Smooth muscle cell (in vitro differentiated cells): ENCODE results near the gene HCRT. TPM values are rescaled to one million over a fixed set of nuclear protein-coding genes. Genes with fewer than 3 reads are reported as not detected.

Experiments used
- DNase-seq: peaks from one replicate; lab custom pipeline; 2025; ENCODE audit not compliant: unreplicated experiment; lab: John Stamatoyannopoulos, UW
- H2AFZ ChIP-seq: fragments of 200-600 bp; sonication (generic); 2 replicates; pipeline ENCODE4 v1.6.0; 2016; ENCODE audit warnings: antibody characterized with exemption, low read depth, mild to moderate bottlenecking
- H3F3A ChIP-seq: fragments of 200-600 bp; sonication (generic); 2 replicates; pipeline ENCODE4 v1.6.0; 2017; ENCODE audit warnings: antibody characterized with exemption, low read depth
- H3K27ac ChIP-seq: fragments of 200-600 bp; sonication (generic); 2 replicates; pipeline ENCODE4 v1.5.1; 2016; ENCODE audit warnings: low read depth, mild to moderate bottlenecking
- H3K27me3 ChIP-seq: fragments of 200-600 bp; sonication (generic); 2 replicates; pipeline ENCODE4 v1.6.1; 2016; ENCODE audit warnings: low read depth, mild to moderate bottlenecking
- H3K36me3 ChIP-seq: fragments of 200-600 bp; sonication (generic); 2 replicates; pipeline ENCODE4 v1.5.1; 2016; ENCODE audit warnings: low read depth
- H3K4me1 ChIP-seq: fragments of 200-600 bp; sonication (generic); 2 replicates; pipeline ENCODE4 v1.5.1; 2016; ENCODE audit warnings: low read depth
- H3K4me2 ChIP-seq: fragments of 200-600 bp; sonication (generic); 2 replicates; pipeline ENCODE4 v1.6.0; 2016; ENCODE audit warnings: mild to moderate bottlenecking
- H3K4me3 ChIP-seq: fragments of 200-600 bp; sonication (generic); 2 replicates; pipeline ENCODE4 v1.5.1; 2016; ENCODE audit warnings: mild to moderate bottlenecking
- H3K79me2 ChIP-seq: fragments of 200-600 bp; sonication (generic); 2 replicates; pipeline ENCODE4 v1.6.0; 2016; ENCODE audit warnings: low read depth, mild to moderate bottlenecking
- H3K9ac ChIP-seq: fragments of 200-600 bp; sonication (generic); 2 replicates; pipeline ENCODE4 v1.6.0; 2016; ENCODE audit warnings: low read depth
- H3K9me3 ChIP-seq: fragments of 200-600 bp; sonication (generic); replicated peaks from 2 replicates; pipeline ENCODE4 v1.5.1; 2016; ENCODE audit warnings: low read depth
- H4K20me1 ChIP-seq: fragments of 200-600 bp; sonication (generic); 2 replicates; pipeline ENCODE4 v1.6.0; 2016; ENCODE audit warnings: low read depth
- WGBS: methylation state at CpG from one replicate; pipeline ENCODE4 v1.1.7; 2016; ENCODE audit warnings: low lambda C conversion rate; 5-methylcytosine and 5-hydroxymethylcytosine counted together
- polyA plus RNA-seq: library from polyadenylated mRNA; unstranded; fragments of >200 nt; fragmentation: Nextera tagmentation; extraction: Ambion mirVana; gene quantifications from 2 replicates; pipeline ENCODE4 v1.2.1, GENCODE V29; 2016
- total RNA-seq: library from RNA; depleted of rRNA; stranded (reverse); fragments of >200 nt; gene quantifications from 2 replicates; pipeline ENCODE4 v1.2.3, GENCODE V29; 2014
- TF ChIP-seq, protein P1 (sequence below): fragments of 200-600 bp; sonication (generic); IDR thresholded peaks from 2 replicates; pipeline ENCODE4 v1.5.1; 2017; ENCODE audit warnings: borderline replicate concordance, mild to moderate bottlenecking, antibody characterized with exemption; ENCODE audit not compliant: insufficient read depth, poor library complexity, severe bottlenecking

The HCRT gene
- total and polyA plus RNA-seq, 2 experiments from 2014 or later = not detected

DNA sequence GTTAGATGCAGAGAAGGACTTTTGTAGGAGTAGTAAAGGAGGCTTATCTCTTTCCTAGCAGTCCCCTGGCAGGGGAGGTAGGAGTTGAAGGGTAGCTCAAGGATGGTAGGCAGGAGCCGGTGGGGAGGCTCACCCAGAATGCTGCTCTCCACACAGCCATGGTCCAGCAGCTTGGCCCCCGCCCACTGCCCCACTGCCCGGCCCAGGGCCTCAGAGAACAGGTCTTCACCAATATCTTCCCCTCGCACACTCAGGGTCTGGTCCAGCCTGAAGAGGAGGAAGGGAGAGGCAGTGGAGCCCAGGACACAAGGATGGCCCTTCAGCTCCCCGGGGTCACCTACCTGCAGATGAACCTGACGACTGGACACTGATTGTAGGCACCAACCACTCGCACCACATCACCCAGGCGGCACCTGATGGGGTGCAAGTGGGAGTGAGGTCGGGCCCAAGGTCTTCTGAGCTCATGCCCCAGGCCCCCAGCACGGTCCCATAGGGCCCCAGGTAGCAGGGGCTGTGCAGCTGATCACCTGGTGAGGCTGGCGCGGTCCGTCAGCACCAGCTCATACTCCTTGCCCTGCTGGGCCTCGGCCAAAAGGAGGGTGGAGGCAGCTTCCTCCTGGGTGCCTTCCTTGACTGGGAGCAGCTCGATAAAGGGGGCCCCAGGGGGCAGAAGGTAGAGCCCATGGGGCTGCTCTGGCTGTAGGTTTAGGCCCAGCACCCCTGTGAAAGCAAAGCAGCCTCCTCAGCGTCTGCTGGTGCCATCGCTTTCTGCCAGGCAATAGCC, 5.4 kb upstream of the HCRT start:
- no peak for DNase-seq
- no peaks in the 10 kb centered on the region for H3K27me3 ChIP-seq
- no peaks in the 10 kb centered on the region for H4K20me1 ChIP-seq
- no peak overlapping the region for H3K9ac ChIP-seq
- H3K4me3 ChIP-seq = no peak overlapping the region
- H3K36me3 ChIP-seq = no peaks in the 10 kb centered on the region
- TF ChIP-seq, protein P1, sequence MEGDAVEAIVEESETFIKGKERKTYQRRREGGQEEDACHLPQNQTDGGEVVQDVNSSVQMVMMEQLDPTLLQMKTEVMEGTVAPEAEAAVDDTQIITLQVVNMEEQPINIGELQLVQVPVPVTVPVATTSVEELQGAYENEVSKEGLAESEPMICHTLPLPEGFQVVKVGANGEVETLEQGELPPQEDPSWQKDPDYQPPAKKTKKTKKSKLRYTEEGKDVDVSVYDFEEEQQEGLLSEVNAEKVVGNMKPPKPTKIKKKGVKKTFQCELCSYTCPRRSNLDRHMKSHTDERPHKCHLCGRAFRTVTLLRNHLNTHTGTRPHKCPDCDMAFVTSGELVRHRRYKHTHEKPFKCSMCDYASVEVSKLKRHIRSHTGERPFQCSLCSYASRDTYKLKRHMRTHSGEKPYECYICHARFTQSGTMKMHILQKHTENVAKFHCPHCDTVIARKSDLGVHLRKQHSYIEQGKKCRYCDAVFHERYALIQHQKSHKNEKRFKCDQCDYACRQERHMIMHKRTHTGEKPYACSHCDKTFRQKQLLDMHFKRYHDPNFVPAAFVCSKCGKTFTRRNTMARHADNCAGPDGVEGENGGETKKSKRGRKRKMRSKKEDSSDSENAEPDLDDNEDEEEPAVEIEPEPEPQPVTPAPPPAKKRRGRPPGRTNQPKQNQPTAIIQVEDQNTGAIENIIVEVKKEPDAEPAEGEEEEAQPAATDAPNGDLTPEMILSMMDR = no peak
- H3K79me2 ChIP-seq = no peaks in the 10 kb centered on the region
- H2AFZ ChIP-seq = no peak overlapping the region
- no peak overlapping the region for H3K27ac ChIP-seq
- H3F3A ChIP-seq = no peaks in the 10 kb centered on the region
- H3K9me3 ChIP-seq = no peaks in the 10 kb centered on the region
- H3K4me1 ChIP-seq = peaks cover 4% of the 10 kb centered on the region
- WGBS = 93% methylated on average over 15 of the region's 17 CpGs
- no peak overlapping the region for H3K4me2 ChIP-seq

DNA sequence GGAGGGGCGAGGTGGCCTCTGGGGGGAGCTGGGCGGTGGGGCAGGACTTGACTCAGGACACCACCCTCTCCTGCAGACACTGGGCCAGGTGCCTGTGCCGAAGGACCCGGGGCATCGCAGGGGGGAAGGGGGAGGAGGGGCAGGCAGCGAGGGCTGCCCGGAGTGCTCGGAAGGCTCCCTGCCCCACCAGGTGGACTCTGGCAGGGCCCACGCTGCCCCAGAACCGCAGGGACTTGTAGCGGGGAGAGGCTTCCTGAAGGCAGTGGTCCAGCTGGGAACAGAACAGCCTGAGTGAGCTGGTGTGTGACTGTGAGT, 4.4 kb upstream of the HCRT start:
- TF ChIP-seq, protein P1 = no peak
- no peak overlapping the region for H3K9ac ChIP-seq

DNA sequence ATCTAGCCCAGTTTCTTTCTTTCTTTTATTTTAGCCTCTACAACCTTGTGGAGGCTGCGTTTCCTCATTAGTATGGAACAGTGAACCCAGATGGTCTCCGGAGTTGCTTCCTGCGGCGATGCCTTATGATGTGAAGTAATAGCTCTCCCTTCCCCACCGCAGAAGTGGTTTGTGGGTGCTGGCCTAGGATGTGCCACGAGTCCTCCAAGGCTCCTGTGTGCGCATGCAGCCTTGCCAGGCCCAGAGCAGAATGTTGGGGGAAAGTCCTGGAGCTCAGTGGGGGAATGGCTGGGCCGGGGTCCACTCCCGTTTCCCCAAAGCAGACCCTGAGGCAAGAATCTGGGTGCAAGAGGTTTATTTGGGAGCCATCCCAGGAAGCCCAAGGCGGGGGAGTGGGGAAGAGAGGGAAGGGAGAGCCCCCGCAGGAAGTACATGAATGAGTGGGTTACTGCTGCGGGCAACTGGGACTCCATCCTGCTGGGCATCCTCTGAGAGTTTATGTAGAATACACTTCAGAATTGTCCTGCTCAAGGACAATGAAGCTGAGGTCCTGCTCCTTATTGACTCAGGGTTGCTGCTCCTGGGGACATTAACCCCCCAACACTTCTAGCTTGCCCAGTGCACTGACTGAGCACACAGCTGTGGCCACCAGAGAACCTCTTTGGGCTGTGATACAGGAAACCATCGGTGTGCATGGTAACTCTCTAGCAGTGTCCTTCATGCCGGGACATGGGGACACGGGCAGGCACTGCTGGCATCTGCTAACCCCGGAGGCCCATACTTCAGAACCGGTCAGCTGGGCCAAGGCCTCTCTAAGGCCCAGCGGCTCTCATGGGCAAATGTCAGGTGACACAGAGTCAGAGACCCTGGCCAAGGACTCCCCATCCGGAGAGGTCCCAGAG, 3.7 kb upstream of the HCRT start:
- Histone ChIP-seq H3K4me3 (no peak overlapping the region), H3K9me3 (no peaks in the 10 kb centered on the region), H3F3A (no peaks in the 10 kb centered on the region), H2AFZ (no peak overlapping the region), H3K27ac (no peak overlapping the region), H3K36me3 (no peaks in the 10 kb centered on the region), H3K4me1 (peaks cover 10% of the 10 kb centered on the region), H3K9ac (no peak overlapping the region), H3K79me2 (no peaks in the 10 kb centered on the region), H3K27me3 (no peaks in the 10 kb centered on the region), H3K4me2 (no peak overlapping the region), H4K20me1 (no peaks in the 10 kb centered on the region)
- no peak for DNase-seq
- 92% methylated on average over 19 of the region's 19 CpGs for WGBS
- TF ChIP-seq, protein P1 = no peak

More for the DNA sequence above, 4.4 kb upstream of the HCRT start:
- Histone ChIP-seq H3K36me3 (no peaks in the 10 kb centered on the region), H3F3A (no peaks in the 10 kb centered on the region), H3K4me3 (no peak overlapping the region), H3K27ac (no peak overlapping the region), H3K4me1 (peaks cover 6% of the 10 kb centered on the region), H4K20me1 (no peaks in the 10 kb centered on the region), H3K27me3 (no peaks in the 10 kb centered on the region), H2AFZ (no peak overlapping the region), H3K9me3 (no peaks in the 10 kb centered on the region), H3K4me2 (no peak overlapping the region), H3K79me2 (no peaks in the 10 kb centered on the region)
- no peak for DNase-seq
- WGBS = 77% methylated on average over 8 of the region's 11 CpGs
